Measurements from ENCODE around the gene PTGFRN.

The PTGFRN gene

GRCh38 chr1:116921301-116921885, 11.7 kb downstream of the PTGFRN start:
- no peak for TF ChIP-seq CTCF (IDR thresholded peaks at IDR 0.05; ENCODE audit: low read depth, low read length, missing control alignments)
- in situ Hi-C loops (cut with HindIII; ENCODE audit: low sequenced_read_pairs), result no loop called here
- no peak for DNase-seq (ENCODE audit: low read depth)
- H3K4me3 ChIP-seq (ENCODE audit: low read depth, low read length), result no peak overlapping the region

GRCh38 chr1:116921937-116922336, 12.2 kb downstream of the PTGFRN start:
- in situ Hi-C loops (cut with HindIII; ENCODE audit: low sequenced_read_pairs), result no loop called here
- no peak for DNase-seq (ENCODE audit: low read depth)
- no peak for TF ChIP-seq CTCF (IDR thresholded peaks at IDR 0.05; ENCODE audit: low read depth, low read length, missing control alignments)
- H3K4me3 ChIP-seq (ENCODE audit: low read depth, low read length), result no peak overlapping the region

- no peak overlapping the region for H3K4me3 ChIP-seq (ENCODE audit: low read depth, low read length)
- no peak for TF ChIP-seq CTCF (IDR thresholded peaks at IDR 0.05; ENCODE audit: low read depth, low read length, missing control alignments)
- in situ Hi-C loops (cut with HindIII; ENCODE audit: low sequenced_read_pairs), result no loop called here
- no peak for DNase-seq (ENCODE audit: low read depth)
These were observed 13.7 kb downstream of the PTGFRN start for GRCh38 chr1:116923421-116923820.

GRCh38 chr1:116927049-116927798, 17.5 kb downstream of the PTGFRN start:
- no peak for TF ChIP-seq CTCF (IDR thresholded peaks at IDR 0.05; ENCODE audit: low read depth, low read length, missing control alignments)
- in situ Hi-C loops (cut with HindIII; ENCODE audit: low sequenced_read_pairs), result no loop called here
- DNase-seq (ENCODE audit: low read depth), result no peak
- no peak overlapping the region for H3K4me3 ChIP-seq (ENCODE audit: low read depth, low read length)

- H3K4me3 ChIP-seq (ENCODE audit: low read depth, low read length), result no peak overlapping the region
- DNase-seq (ENCODE audit: low read depth), result no peak
- no peak for TF ChIP-seq CTCF (IDR thresholded peaks at IDR 0.05; ENCODE audit: low read depth, low read length, missing control alignments)
- in situ Hi-C loops (cut with HindIII; ENCODE audit: low sequenced_read_pairs), result no loop called here
These were observed 20.4 kb downstream of the PTGFRN start for GRCh38 chr1:116929961-116930592.

GRCh38 chr1:116931016-116931918, 21.6 kb downstream of the PTGFRN start:
- no peak for DNase-seq (ENCODE audit: low read depth)
- no peak for TF ChIP-seq CTCF (IDR thresholded peaks at IDR 0.05; ENCODE audit: low read depth, low read length, missing control alignments)
- no peak overlapping the region for H3K4me3 ChIP-seq (ENCODE audit: low read depth, low read length)
- in situ Hi-C loops (cut with HindIII; ENCODE audit: low sequenced_read_pairs), result no loop called here

All from astrocyte of the cerebellum (primary cell).